Putamen (tissue), 1 donor: Measurements from ENCODE around the gene PSAP.
"Not testable (repeated sequence)": the region's sequence is repeated elsewhere in the genome, so short reads cannot be mapped to it uniquely, and the experiment has no call there.

Experiments
- DNase-seq: peaks from one replicate; pipeline ENCODE4 v3.0.0-alpha.2; 2016; ENCODE audit warnings: low spot score

Gene PSAP

GRCh38 chr10:71850743-71851464 is at the start of gene PSAP:
Gene PSAP, minus strand, starts transcription at chr10:71851251. Its CDS starts 30 bp downstream, at chr10:71851221.
- peak; percentile 99 for DNase-seq

- DNase-seq: no peak
Measured at GRCh38 chr10:71900441-71901180, 49.6 kb upstream of the PSAP start.

DNA sequence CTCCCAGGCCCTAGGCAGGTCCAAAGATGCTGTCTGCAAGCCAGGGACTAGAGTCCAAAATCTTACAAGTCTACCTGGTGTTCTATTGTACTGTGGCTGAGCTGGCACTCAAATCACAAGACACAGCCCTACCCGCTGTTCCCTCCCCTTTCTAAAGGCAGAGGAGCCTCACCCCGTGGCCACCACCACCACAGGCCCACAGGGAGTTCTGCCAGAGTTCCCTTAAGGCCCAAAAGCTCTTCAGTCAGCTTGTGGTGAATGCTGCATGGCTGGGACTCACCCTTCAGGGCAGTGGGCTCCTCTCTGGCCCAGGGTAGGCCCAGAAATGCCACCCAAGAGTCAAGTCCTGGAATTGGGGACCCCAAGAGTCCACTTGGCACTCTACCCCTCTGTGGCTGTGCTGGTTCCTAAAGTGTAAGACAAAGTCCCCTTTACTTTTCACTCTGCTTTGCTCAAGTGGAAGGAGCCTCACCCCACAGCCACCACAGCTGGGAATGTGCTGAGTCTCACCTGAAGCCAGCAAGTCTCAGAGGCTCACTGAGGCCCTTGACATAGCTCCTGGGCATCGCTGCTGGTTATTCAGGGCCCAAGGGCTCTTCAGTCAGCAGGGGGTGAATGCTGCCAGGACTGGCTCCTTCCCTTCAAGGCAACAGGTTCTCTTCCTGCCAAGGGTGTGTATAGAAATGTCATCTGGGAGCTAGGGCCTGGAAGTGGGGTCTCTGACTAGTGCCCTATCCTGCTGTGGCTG is 48.8 kb upstream of the PSAP start:
- DNase-seq: no peak

DNA sequence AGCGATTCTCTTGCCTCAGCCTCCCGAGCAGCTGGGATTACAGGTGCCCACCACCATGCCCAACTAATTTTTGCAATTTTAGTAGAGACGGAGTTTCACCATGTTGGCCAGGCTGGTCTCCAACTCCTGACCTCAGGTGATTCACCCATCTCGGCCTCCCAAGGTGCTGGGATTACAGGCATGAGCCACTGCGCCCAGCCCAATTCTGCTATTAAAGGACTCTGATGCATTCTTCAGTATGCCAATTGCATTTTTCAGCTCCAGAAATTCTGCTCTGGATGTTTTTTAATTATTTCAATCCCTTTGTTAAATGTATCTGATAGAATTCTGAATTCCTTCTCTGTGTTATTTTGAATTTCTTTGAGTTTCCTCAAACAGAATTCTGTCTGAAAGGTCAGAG is 47.3 kb upstream of the PSAP start:
- not testable (repeated sequence) for DNase-seq

DNA sequence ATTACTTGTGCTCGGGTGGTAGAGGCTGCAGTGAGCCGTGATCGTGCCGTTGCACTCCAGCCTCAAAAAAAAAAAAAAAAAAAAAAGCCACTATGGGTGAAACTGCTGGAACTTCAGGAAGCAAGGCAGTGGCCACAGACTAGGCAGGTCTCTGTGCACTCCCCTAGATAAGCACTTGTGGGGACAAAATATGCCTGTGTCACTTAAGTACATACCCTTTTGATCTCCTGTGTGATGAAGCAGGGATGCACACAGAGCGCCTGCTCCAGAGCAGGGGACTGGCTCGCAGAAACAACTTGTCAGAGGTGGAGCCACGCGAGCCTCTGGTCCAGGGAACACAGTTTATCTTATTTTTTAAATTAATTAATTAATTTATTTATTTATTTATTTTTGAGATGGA is 42.9 kb upstream of the PSAP start:
- DNase-seq: no peak

- no peak for DNase-seq
Measured at GRCh38 chr10:71893258-71893815, 42.3 kb upstream of the PSAP start.

- DNase-seq: no peak
Measured at GRCh38 chr10:71891437-71891836, 40.4 kb upstream of the PSAP start.

DNA sequence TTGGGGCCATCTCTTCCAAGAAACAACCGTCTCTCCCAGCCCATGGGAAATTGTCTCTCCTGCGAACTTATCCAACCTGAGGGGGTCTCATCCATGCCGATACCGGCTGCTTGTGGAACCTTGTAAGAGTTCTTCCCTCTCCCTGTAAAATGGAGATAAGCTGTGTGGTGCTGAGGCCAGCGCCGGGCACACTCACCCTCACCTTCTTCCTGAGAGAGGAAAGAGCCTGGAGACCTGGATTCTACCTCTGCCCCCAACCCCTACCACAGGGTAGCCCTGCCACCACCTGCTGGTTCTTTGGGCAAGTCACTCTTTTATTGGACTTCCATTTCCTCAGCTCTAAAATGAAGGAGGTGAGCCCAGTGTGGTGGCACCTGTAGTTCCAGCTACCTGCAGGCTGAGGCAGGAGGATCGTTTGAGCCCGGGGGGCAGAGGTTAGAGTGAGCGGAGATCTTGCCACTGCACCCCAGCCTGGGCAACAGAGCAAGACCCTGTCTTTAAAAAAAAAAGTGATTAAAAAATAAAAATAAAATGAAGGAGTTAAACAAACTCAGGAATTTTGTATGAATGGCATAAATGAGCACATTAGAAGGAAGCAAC is 38.4 kb upstream of the PSAP start:
- no peak for DNase-seq

DNA sequence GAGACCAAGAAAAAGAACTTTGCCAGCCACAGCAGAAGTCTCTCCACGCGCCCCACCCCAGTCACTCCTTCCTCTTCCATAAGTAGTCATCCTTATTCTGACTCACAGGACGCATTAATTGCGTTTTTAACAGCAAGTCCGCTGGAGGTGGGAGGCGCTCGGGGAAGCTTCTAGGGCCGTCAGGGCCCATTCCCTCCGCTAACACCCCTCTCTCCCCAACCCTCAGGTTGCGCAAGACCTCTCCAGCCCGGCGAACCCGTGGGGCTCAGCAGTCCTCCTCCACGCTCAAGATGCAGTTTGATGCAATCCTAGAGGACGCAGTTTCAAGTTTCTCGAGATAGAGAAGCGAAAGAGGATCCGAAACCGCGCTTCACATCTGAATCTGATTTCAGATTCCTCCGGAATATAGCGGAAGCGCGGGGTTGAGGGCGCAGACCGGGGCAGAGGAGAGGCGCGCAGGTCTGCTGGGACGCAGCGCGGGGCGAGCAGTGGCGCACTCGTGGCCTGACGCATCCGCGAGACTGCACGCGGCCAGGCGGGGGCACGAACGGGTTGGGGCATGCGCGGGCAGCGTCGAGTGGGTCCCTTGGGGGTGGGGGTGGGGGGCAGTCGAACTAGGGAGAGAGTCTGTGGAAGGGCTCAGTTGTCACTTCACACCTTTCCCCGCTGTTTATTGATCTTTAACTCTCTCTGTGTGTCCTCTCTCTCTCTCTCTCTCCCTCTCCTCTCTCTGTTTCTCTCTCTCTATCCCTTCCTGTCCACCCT is 37.8 kb upstream of the PSAP start:
- peak; percentile 72 for DNase-seq

DNA sequence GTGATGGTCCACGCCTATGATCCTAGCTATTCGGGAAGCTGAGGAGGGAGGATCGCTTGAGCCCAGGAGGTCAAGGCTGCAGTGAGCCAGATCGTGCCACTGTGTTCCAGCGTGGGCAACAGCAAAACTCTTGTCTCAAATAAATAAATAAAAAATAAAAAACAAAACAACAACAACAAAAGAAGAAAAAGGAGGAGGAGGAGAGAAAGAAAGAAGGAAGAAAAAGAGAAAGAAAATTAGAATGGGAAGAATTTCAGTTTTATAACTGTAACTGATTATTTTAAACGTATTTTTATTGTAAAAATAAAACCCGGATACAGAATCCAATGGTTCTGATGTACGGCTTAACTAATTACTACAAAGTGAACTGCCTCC is 37.2 kb upstream of the PSAP start:
- DNase-seq: no peak

DNA sequence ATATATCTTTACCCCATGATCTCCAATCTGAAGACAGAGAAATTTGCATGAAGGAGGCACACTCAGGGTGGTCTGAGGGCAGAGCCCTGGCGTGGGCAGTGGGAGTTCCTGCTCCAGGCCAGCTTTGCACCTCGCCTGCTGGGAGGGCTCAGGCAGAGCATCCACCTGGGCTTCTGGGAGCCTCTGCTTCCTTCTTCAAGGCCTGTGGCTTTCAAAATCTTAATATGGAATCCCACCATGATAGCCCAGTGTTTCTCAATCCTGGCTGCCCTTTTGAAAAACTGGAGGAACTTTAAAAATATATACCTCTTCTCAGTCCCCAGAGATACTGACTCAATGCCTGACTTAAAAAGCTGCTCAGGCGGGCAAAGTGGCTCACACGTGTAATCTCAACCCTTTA is 36.7 kb upstream of the PSAP start:
- no peak for DNase-seq

DNA sequence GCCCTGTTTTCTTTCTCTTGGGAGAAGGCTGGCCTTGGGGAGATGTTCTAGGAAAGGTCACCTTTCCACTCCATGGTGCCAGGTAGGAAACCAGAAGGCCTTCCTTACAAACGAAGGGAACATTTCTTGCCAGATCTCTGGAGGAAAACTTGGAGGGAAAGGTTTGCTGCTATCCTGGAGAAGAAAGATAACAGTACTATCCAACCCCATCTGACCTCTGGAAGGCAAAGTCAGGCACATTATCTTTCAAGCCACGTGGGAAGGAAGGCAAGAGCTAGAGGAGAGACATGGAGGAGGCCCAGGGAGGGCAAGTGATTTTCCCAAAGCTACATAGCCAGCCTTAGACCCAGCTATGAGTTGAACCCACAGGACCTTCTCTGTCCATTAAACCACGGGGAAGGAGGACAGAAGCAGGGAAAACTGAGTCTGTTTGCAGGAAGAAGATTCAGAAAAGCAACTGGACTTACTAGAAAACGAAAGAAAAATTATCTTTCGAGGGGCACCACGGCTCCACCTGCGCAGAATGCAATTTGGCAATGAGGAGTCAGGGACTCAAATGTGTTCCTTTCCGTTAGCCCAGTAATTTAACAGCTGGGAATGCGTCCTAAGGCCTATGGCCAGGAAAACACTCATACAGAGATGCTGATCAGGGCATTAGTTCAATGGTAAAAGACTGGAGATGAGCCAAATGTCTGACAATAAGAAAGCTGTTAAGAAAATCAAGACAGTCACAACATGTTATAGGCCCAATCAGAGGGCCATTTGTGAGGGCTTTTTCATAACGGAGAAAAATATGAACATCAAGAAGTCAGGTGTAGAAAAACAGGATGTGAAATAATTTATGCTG is 32.0 kb upstream of the PSAP start:
- no peak for DNase-seq

- DNase-seq: no peak
Measured at GRCh38 chr10:71881647-71882355, 30.8 kb upstream of the PSAP start.

DNA sequence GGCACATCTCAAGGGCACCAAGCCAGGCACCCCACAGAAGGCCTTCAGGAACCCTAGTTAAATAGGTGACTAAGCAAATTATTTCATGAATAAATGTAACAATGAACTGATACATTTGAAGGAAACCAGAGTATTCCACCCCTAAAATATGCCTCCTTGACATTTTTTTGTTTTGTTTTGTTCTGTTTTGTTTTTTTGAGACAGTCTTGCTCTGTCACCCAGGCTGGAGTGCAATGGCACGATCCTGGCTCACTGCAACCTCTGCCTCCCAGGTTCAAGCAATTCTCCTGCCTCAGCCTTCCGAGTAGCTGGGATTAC is 30.2 kb upstream of the PSAP start:
- not testable (repeated sequence) for DNase-seq

DNA sequence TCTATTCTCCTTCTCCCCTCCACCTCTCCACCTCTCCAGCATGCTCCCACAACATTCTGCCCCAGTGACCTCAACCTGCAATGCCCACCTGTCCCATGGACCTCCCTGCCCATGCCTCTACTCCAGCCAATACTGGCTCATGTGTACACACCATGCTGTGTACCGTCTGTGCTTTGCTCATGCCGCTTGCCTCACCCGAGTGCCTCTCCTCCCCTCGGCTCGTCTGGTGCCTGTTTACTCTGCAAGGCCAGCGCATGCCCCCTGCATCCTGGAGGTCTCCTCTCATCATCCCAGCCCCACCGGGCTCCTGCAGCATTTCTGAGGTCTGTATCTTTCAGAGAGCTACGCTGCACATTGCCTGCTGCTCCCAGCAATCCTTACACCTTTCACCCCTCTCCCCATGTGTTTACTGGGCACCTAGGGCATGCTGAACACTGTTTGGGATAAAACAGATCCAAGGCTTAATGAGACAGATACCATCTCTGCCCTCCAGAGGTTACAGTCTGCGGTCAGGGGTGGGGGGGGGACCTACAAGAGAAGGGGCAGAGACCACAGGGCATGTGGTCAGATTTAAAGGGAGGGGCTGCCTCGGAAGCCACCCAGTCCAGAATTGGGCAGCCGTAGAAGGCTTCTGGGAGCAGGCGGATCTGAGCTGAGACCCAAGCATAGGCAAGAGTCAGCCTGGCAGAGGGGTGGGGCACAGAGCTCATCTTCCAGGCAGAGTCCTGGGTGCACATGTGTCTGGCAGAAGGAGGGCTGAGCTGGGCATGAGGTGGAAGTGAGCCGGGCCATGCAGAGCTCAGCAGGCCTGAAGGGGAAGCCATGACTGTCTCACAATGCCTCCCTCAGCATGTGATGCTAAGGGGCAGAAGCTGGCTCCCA is 29.6 kb upstream of the PSAP start:
- DNase-seq: no peak

DNA sequence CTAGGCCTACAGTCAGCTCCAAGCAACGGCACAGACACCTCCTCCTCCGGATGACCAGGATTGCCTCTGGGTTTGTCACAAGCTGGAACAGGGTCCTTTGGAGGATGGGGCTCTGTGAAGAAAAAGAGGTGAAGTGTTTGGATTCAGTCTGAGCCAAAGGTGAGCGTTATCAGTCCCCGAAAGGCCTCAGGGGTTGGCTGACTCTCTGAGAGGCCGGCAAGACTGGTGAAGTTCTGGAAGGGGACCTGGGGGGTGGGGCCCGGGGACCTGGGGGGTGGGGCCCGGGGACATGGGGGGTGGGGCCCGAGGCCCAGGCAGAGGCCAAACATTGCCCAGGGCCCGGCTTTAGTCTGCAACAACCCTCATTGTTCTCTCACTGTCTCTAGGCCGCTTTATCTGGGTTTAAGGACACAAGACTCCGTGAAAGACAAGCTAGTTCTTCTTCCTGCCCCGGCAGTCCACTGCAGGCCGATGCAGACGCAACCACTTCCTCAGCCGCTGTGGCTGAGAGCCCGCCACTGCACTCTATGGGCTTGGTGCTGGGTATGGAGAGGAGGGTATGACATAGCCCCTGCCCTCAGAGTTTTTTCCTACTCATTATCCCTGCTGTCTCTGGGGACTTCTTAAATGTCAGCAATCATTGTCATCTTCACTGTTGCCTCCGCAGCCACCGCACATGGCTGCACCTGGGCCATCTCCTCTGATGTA is 27.4 kb upstream of the PSAP start:
- no peak for DNase-seq

- no peak for DNase-seq
Measured at GRCh38 chr10:71877821-71878220, 26.8 kb upstream of the PSAP start.

GRCh38 chr10:71874680-71875354 is 23.8 kb upstream of the PSAP start:
- not testable (repeated sequence) for DNase-seq
